Measurements from ENCODE around the gene ARPC4. TPM values are rescaled to one million over a fixed set of nuclear protein-coding genes. Genes with fewer than 3 reads are reported as not detected.

The ARPC4 gene
- polyA plus RNA-seq, 2 of the 4 experiments (the other 2 are of a cell fraction), result 140 to 298 TPM

DNA sequence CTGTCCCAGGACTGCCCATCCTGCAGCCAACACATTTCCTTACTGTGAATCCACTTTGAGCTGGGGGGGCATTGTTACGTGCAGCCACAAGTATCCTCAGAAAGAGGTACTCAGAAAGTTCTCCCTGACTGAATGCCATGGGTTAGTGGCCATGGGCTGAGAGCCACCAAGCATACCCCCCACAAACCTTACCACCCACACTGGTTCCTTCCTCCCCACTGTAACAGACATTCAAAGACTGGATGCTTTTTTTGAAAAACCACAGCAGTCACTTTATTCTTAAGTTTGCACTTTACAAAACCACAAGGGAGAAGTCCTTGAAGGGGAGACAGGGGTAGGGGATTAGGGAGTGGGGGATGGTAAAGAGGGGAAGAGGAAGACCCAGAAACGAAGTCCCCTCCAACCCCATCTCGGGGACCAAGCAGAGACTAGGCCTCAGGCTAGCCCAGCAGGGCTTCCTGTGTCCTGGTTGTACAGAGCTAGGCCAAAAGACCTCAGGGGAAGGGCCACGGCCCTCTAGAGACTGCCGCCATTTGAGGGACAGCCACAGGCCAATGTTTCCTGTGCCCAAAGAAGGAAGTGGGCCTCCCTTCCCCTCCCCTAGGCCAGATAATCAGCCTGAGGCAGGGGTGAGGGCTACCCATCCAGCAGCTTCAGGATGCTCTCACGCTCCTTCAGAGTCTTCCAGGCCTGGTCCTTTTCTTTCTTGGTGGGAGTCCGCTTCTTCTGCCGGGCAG lies 13.0 kb upstream of the ARPC4 start:
- Histone ChIP-seq H3K4me2 (no peak overlapping the region), H3K4me1 (no peaks in the 10 kb centered on the region), H3K9me3 (no peaks in the 10 kb centered on the region), H3K27ac (no peak overlapping the region), H3K4me3 (no peak overlapping the region)
- FAIRE-seq, result no peak
- no peak for ATAC-seq
- ChIA-PET CTCF (interaction anchor here (0.6 to 1.1 kb wide), 3 partner anchors 15 to 359 kb away, joined by 3 to 5 read pairs (median 3); no protein-coding TSS in a partner anchor), POLR2A (no interaction called here)
- WGBS (ENCODE audit: missing lambda C conversion rate), result 85% methylated on average over 8 of the region's 8 CpGs
- TF ChIP-seq POLR2AphosphoS2 (conservative IDR thresholded peaks at IDR 0.05; ENCODE audit: low read length) (no peak), FOSL2 (IDR thresholded peaks at IDR 0.05) (no peak), FOSL2 (CRISPR knock-in tag; IDR thresholded peaks at IDR 0.05) (no peak), HOXA7 (CRISPR knock-in tag; IDR thresholded peaks at IDR 0.05) (no peak), FOXS1 (CRISPR knock-in tag; IDR thresholded peaks at IDR 0.05) (no peak), ESRRA (IDR thresholded peaks at IDR 0.05; ENCODE audit: borderline replicate concordance, low read length) (no peak), RFX5 (IDR thresholded peaks at IDR 0.05) (no peak), NPAS2 (CRISPR knock-in tag; IDR thresholded peaks at IDR 0.05; ENCODE audit: borderline replicate concordance) (no peak), CBX8 (IDR thresholded peaks at IDR 0.05) (no peak), MYC (IDR thresholded peaks at IDR 0.05; ENCODE audit: borderline replicate concordance, low read length) (no peak), SMC3 (IDR thresholded peaks at IDR 0.05) (no peak), CHD2 (IDR thresholded peaks at IDR 0.05; ENCODE audit: low read length, partially characterized antibody) (no peak), EHMT2 (IDR thresholded peaks at IDR 0.05; ENCODE audit: low read depth) (no peak), TP53 (CRISPR knock-in tag; IDR thresholded peaks at IDR 0.05) (no peak), MAFK (IDR thresholded peaks at IDR 0.05; ENCODE audit: partially characterized antibody) (no peak), ZC3H11A (IDR thresholded peaks at IDR 0.05) (no peak), KDM5A (IDR thresholded peaks at IDR 0.05) (no peak)
- TF ChIP-seq, protein P1, sequence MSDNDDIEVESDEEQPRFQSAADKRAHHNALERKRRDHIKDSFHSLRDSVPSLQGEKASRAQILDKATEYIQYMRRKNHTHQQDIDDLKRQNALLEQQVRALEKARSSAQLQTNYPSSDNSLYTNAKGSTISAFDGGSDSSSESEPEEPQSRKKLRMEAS (IDR thresholded peaks at IDR 0.05), result no peak
- TF ChIP-seq, protein P2, sequence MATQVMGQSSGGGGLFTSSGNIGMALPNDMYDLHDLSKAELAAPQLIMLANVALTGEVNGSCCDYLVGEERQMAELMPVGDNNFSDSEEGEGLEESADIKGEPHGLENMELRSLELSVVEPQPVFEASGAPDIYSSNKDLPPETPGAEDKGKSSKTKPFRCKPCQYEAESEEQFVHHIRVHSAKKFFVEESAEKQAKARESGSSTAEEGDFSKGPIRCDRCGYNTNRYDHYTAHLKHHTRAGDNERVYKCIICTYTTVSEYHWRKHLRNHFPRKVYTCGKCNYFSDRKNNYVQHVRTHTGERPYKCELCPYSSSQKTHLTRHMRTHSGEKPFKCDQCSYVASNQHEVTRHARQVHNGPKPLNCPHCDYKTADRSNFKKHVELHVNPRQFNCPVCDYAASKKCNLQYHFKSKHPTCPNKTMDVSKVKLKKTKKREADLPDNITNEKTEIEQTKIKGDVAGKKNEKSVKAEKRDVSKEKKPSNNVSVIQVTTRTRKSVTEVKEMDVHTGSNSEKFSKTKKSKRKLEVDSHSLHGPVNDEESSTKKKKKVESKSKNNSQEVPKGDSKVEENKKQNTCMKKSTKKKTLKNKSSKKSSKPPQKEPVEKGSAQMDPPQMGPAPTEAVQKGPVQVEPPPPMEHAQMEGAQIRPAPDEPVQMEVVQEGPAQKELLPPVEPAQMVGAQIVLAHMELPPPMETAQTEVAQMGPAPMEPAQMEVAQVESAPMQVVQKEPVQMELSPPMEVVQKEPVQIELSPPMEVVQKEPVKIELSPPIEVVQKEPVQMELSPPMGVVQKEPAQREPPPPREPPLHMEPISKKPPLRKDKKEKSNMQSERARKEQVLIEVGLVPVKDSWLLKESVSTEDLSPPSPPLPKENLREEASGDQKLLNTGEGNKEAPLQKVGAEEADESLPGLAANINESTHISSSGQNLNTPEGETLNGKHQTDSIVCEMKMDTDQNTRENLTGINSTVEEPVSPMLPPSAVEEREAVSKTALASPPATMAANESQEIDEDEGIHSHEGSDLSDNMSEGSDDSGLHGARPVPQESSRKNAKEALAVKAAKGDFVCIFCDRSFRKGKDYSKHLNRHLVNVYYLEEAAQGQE (IDR thresholded peaks at IDR 0.05), result no peak
- DNase-seq (ENCODE audit: low read depth in 1 of 2, low spot score in 1 of 2), result no peak

DNA sequence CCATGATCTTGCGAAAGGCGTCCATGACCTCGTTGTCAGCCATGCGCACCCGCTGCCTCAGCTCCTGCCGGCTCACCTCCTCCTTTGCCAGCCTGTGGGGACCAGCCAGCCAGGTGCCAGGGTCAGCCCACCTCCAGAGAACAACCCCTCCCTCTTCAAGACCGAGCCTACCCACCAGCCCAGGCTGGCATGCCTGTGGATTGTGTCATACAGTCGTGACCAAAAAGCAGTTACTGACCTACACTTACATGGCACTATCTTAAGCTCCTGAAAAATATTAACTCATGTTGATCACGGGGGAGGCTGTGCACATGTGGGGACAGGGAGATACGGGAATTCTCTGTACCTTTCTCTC lies 12.4 kb upstream of the ARPC4 start:
- no peak overlapping the region for H3K27ac ChIP-seq
- no peak for DNase-seq (ENCODE audit: low read depth in 1 of 2, low spot score in 1 of 2)
- ChIA-PET POLR2A (no interaction called here), CTCF (interaction anchor here (0.7 to 1.1 kb wide), 3 partner anchors 16 to 166 kb away, joined by 3 to 5 read pairs (median 3); no protein-coding TSS in a partner anchor)
- H3K4me3 ChIP-seq, result no peak overlapping the region
- ATAC-seq, result no peak
- TF ChIP-seq, protein P2 (IDR thresholded peaks at IDR 0.05), result no peak
- TF ChIP-seq, protein P3, sequence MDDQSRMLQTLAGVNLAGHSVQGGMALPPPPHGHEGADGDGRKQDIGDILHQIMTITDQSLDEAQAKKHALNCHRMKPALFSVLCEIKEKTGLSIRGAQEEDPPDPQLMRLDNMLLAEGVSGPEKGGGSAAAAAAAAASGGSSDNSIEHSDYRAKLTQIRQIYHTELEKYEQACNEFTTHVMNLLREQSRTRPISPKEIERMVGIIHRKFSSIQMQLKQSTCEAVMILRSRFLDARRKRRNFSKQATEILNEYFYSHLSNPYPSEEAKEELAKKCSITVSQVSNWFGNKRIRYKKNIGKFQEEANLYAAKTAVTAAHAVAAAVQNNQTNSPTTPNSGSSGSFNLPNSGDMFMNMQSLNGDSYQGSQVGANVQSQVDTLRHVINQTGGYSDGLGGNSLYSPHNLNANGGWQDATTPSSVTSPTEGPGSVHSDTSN (IDR thresholded peaks at IDR 0.05), result no peak
- TF ChIP-seq HOXB13 (CRISPR knock-in tag; IDR thresholded peaks at IDR 0.05; ENCODE audit: low read depth) (no peak), RCOR1 (IDR thresholded peaks at IDR 0.05; ENCODE audit: low read depth, low read length) (no peak), SMC3 (IDR thresholded peaks at IDR 0.05) (no peak), MAZ (IDR thresholded peaks at IDR 0.05; ENCODE audit: borderline replicate concordance, low read depth, low read length) (no peak), BHLHE40 (IDR thresholded peaks at IDR 0.05; ENCODE audit: low read depth, low read length) (no peak)
- TF ChIP-seq, protein P4, sequence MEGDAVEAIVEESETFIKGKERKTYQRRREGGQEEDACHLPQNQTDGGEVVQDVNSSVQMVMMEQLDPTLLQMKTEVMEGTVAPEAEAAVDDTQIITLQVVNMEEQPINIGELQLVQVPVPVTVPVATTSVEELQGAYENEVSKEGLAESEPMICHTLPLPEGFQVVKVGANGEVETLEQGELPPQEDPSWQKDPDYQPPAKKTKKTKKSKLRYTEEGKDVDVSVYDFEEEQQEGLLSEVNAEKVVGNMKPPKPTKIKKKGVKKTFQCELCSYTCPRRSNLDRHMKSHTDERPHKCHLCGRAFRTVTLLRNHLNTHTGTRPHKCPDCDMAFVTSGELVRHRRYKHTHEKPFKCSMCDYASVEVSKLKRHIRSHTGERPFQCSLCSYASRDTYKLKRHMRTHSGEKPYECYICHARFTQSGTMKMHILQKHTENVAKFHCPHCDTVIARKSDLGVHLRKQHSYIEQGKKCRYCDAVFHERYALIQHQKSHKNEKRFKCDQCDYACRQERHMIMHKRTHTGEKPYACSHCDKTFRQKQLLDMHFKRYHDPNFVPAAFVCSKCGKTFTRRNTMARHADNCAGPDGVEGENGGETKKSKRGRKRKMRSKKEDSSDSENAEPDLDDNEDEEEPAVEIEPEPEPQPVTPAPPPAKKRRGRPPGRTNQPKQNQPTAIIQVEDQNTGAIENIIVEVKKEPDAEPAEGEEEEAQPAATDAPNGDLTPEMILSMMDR (IDR thresholded peaks at IDR 0.05), result no peak
- TF ChIP-seq, protein P1 (IDR thresholded peaks at IDR 0.05), result no peak
- no peak for FAIRE-seq
- H3K9me3 ChIP-seq, result no peaks in the 10 kb centered on the region
- no peak overlapping the region for H3K4me2 ChIP-seq
- no peaks in the 10 kb centered on the region for H3K4me1 ChIP-seq
- 88% methylated on average over 10 of the region's 10 CpGs for WGBS (ENCODE audit: missing lambda C conversion rate)

Measured in A549 (cell line).